Common myeloid progenitor, CD34-positive (primary cell): ENCODE data around the gene IGFL1.
"Not testable (repeated sequence)": the region's sequence is repeated elsewhere in the genome, so short reads cannot be mapped to it uniquely, and the experiment has no call there.

ENCODE experiments used
- CTCF ChIA-PET: fragments of 350-600 bp; sonication (Branson Sonifier 250); formaldehyde crosslinking; loops from one replicate; lab custom pipeline; 2021; ENCODE audit warnings: antibody characterized with exemption; lab: Charles Lee
- POLR2A ChIA-PET: fragments of 350-600 bp; sonication (Branson Sonifier 250); formaldehyde crosslinking; loops from one replicate; lab custom pipeline; 2021; ENCODE audit warnings: antibody characterized with exemption; lab: Charles Lee
- DNase-seq, 3 donors: peaks; one replicate each; pipeline versions ENCODE4 v3.0.0 to v3.0.0-alpha.2; 2013
- H3K27ac ChIP-seq, 2 experiments: 1 replicate in 1 of 2; 2 replicates in 1 of 2; pipeline ENCODE4 v1.7.0; 2013; ENCODE audit warnings: inconsistent platforms in 2 of 2, low read length in 2 of 2, mild to moderate bottlenecking in 2 of 2, low read depth in 1 of 2, moderate library complexity in 1 of 2; ENCODE audit not compliant: severe bottlenecking in 2 of 2, insufficient read depth in 1 of 2, poor library complexity in 1 of 2
- H3K27me3 ChIP-seq, 5 experiments: replicated peaks in 2 of 5; 1 replicate in 3 of 5; 2 replicates in 2 of 5; pipeline versions ENCODE4 v1.6.1 to v1.7.0; 2013; ENCODE audit warnings: low read length in 4 of 5, mild to moderate bottlenecking in 2 of 5, moderate library complexity in 2 of 5, inconsistent platforms in 1 of 5; ENCODE audit not compliant: insufficient read depth in 5 of 5, control insufficient read depth in 4 of 5
- H3K36me3 ChIP-seq, 4 experiments: 1 replicate in 2 of 4; 2 replicates in 2 of 4; pipeline versions ENCODE4 v1.6.1 to v1.7.0; 2013; ENCODE audit warnings: low read length in 3 of 4, control low read depth in 1 of 4, mild to moderate bottlenecking in 1 of 4; ENCODE audit not compliant: control insufficient read depth in 4 of 4, insufficient read depth in 4 of 4
- H3K4me1 ChIP-seq, 4 experiments: 1 replicate in 3 of 4; 2 replicates in 1 of 4; pipeline versions ENCODE4 v1.6.1 to v1.7.1; 2013; ENCODE audit warnings: low read length in 3 of 4, mild to moderate bottlenecking in 3 of 4, control low read depth in 1 of 4, inconsistent platforms in 1 of 4, moderate library complexity in 1 of 4; ENCODE audit not compliant: control insufficient read depth in 4 of 4, insufficient read depth in 4 of 4; ENCODE audit errors: control extremely low read depth in 1 of 4
- H3K4me3 ChIP-seq, 7 experiments: 1 replicate in 4 of 7; 2 replicates in 3 of 7; pipeline versions ENCODE4 v1.5.1 to v1.7.0; 2013; ENCODE audit warnings: mild to moderate bottlenecking in 7 of 7, low read length in 6 of 7, moderate library complexity in 6 of 7, inconsistent platforms in 2 of 7, low read depth in 2 of 7, control low read depth in 1 of 7; ENCODE audit not compliant: insufficient read depth in 4 of 7, control insufficient read depth in 1 of 7; ENCODE audit errors: extremely low read depth in 1 of 7
- H3K9me3 ChIP-seq, 5 experiments: 1 replicate in 4 of 5; 2 replicates in 1 of 5; pipeline versions ENCODE4 v1.6.1 to v1.7.1; 2013; ENCODE audit warnings: low read length in 4 of 5, mild to moderate bottlenecking in 2 of 5, inconsistent platforms in 1 of 5, low read depth in 1 of 5, moderate library complexity in 1 of 5; ENCODE audit not compliant: control insufficient read depth in 4 of 5, insufficient read depth in 2 of 5; ENCODE audit errors: control extremely low read depth in 1 of 5
- WGBS: methylation state at CpG from one replicate; pipeline ENCODE4 v1.1.5; 2013; ENCODE audit not compliant: insufficient coverage; 5-methylcytosine and 5-hydroxymethylcytosine counted together

IGFL1 gene

GRCh38 chr19:46186717-46187101, 42.8 kb upstream of the IGFL1 start:
- Histone ChIP-seq H3K9me3 (no peaks in the 10 kb centered on the region), H3K27me3 (peaks cover 0 to 59% (median 21%) of the 10 kb centered on the region in 5 experiments), H3K36me3 (no peaks in the 10 kb centered on the region), H3K4me1 (peaks cover 0 to under 1% (median 0%) of the 10 kb centered on the region in 4 experiments), H3K4me3 (no peak overlapping the region), H3K27ac (no peak overlapping the region)
- ChIA-PET POLR2A (no interaction called here), CTCF (no interaction called here)
- DNase-seq = no peak
- 90% methylated on average over 3 of the region's 5 CpGs for WGBS

- no peak for DNase-seq
- H3K27me3 ChIP-seq = peaks cover 0 to 65% (median 20%) of the 10 kb centered on the region in 5 experiments
- POLR2A ChIA-PET = interaction anchor here (0.7 kb wide), 1 partner anchor 14 kb away, joined by 3 read pairs; no protein-coding TSS in a partner anchor
- H3K27ac ChIP-seq = no peak overlapping the region
- 80% methylated on average over 6 of the region's 8 CpGs for WGBS
- CTCF ChIA-PET = interaction anchor here (0.6 to 2.2 kb wide), 3 partner anchors 22 to 153 kb away, joined by 3 to 8 read pairs (median 3); no protein-coding TSS in a partner anchor
- no peaks in the 10 kb centered on the region for H3K4me1 ChIP-seq
- no peaks in the 10 kb centered on the region for H3K9me3 ChIP-seq
- no peak overlapping the region for H3K4me3 ChIP-seq
- H3K36me3 ChIP-seq = no peaks in the 10 kb centered on the region
Observed at GRCh38 chr19:46189971-46190888, 39.3 kb upstream of the IGFL1 start.

- DNase-seq = no peak
- ChIA-PET CTCF (interaction anchor here (0.6 kb wide), 1 partner anchor 97 kb away, joined by 3 read pairs; no protein-coding TSS in a partner anchor), POLR2A (no interaction called here)
- no peak overlapping the region for H3K27ac ChIP-seq
- no peaks in the 10 kb centered on the region for H3K9me3 ChIP-seq
- no peaks in the 10 kb centered on the region for H3K36me3 ChIP-seq
- H3K27me3 ChIP-seq = peaks cover 0 to 59% (median 20%) of the 10 kb centered on the region in 5 experiments
- 90% methylated on average over 3 of the region's 4 CpGs for WGBS
- H3K4me1 ChIP-seq = no peaks in the 10 kb centered on the region
- no peak overlapping the region for H3K4me3 ChIP-seq
Observed at GRCh38 chr19:46191356-46191755, 38.2 kb upstream of the IGFL1 start.

GRCh38 chr19:46191972-46192371, 37.6 kb upstream of the IGFL1 start:
- Histone ChIP-seq H3K27ac (no peak overlapping the region), H3K4me1 (no peaks in the 10 kb centered on the region), H3K9me3 (no peaks in the 10 kb centered on the region), H3K4me3 (no peak overlapping the region), H3K36me3 (no peaks in the 10 kb centered on the region), H3K27me3 (peaks cover 0 to 61% (median 20%) of the 10 kb centered on the region in 5 experiments)
- WGBS = no CpG with 5 or more reads among the region's 3 CpGs
- ChIA-PET CTCF (interaction anchor here (0.6 kb wide), 1 partner anchor 96 kb away, joined by 3 read pairs; no protein-coding TSS in a partner anchor), POLR2A (no interaction called here)
- no peak for DNase-seq

- POLR2A ChIA-PET, H3K36me3 ChIP-seq, H3K4me3 ChIP-seq, DNase-seq, H3K4me1 ChIP-seq, CTCF ChIA-PET, H3K27ac ChIP-seq, H3K9me3 ChIP-seq: not testable (repeated sequence)
- WGBS = 89% methylated on average over 1 of the region's 5 CpGs
- peaks cover 0 to 66% (median 20%) of the 10 kb centered on the region in 5 experiments for H3K27me3 ChIP-seq
Observed at GRCh38 chr19:46192626-46192991, 36.9 kb upstream of the IGFL1 start.

- no peaks in the 10 kb centered on the region for H3K4me1 ChIP-seq
- no peak overlapping the region for H3K4me3 ChIP-seq
- peak; percentile 26 to 77 (median 66) for DNase-seq
- no peaks in the 10 kb centered on the region for H3K36me3 ChIP-seq
- no peak overlapping the region for H3K27ac ChIP-seq
- H3K27me3 ChIP-seq = peaks cover 0 to 63% (median 20%) of the 10 kb centered on the region in 5 experiments
- 81% methylated on average over 10 of the region's 11 CpGs for WGBS
- POLR2A ChIA-PET = no interaction called here
- H3K9me3 ChIP-seq = no peaks in the 10 kb centered on the region
- CTCF ChIA-PET = interaction anchor here (1.1 to 1.2 kb wide), 2 partner anchors 8 to 14 kb away, joined by 3 to 4 read pairs; no protein-coding TSS in a partner anchor
Observed at GRCh38 chr19:46192992-46193650, 36.4 kb upstream of the IGFL1 start.
